ENCODE measurements around the gene TBC1D32.

TBC1D32 gene

DNA sequence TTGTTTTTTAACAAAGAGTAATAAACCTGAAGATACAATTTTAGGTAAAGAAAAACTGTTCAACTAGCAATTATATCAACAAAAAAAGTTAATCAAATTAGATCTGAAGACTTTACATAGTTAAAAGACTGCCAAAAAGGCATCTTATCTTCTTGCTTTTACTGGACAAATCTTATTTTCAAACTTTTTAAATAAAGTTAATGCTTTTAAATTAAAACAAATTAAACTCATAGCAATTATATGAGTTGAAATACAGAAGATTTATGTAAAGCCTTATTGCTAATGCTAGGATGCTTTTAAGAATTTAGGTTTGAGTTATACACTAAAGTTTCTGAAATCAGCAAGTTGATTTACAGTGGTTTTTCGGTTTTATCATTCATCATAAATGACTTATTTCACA lies 227.3 kb downstream of the TBC1D32 start:
- Histone ChIP-seq H3K79me2 (ENCODE audit: control insufficient read depth, low read length) (no peaks in the 10 kb centered on the region), H3K4me3 (ENCODE audit: low read length) (no peak overlapping the region), H3K36me3 (ENCODE audit: control insufficient read depth, low read length) (no peaks in the 10 kb centered on the region), H3K9me3 (ENCODE audit: control insufficient read depth, insufficient read depth, low read length) (no peaks in the 10 kb centered on the region), H3K4me2 (ENCODE audit: low read length) (no peak overlapping the region), H3K27ac (ENCODE audit: low read depth, low read length) (no peak overlapping the region), H4K20me1 (ENCODE audit: control insufficient read depth, insufficient read depth, low read depth, low read length) (no peaks in the 10 kb centered on the region), H3F3A (ENCODE audit: control insufficient read depth, insufficient read depth) (no peaks in the 10 kb centered on the region), H3K9me2 (replicated peaks; ENCODE audit: control insufficient read depth, low read length) (no peaks in the 10 kb centered on the region), H3K4me1 (ENCODE audit: control insufficient read depth, low read length) (no peaks in the 10 kb centered on the region), H3K27me3 (ENCODE audit: control insufficient read depth, low read length) (no peaks in the 10 kb centered on the region)
- no peak for TF ChIP-seq EZH2phosphoT487 (IDR thresholded peaks at IDR 0.05; ENCODE audit: borderline replicate concordance, low read length)
- TF ChIP-seq, protein P1, sequence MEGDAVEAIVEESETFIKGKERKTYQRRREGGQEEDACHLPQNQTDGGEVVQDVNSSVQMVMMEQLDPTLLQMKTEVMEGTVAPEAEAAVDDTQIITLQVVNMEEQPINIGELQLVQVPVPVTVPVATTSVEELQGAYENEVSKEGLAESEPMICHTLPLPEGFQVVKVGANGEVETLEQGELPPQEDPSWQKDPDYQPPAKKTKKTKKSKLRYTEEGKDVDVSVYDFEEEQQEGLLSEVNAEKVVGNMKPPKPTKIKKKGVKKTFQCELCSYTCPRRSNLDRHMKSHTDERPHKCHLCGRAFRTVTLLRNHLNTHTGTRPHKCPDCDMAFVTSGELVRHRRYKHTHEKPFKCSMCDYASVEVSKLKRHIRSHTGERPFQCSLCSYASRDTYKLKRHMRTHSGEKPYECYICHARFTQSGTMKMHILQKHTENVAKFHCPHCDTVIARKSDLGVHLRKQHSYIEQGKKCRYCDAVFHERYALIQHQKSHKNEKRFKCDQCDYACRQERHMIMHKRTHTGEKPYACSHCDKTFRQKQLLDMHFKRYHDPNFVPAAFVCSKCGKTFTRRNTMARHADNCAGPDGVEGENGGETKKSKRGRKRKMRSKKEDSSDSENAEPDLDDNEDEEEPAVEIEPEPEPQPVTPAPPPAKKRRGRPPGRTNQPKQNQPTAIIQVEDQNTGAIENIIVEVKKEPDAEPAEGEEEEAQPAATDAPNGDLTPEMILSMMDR (IDR thresholded peaks at IDR 0.05; ENCODE audit: low read depth, low read length, poor library complexity, severe bottlenecking) = no peak

DNA sequence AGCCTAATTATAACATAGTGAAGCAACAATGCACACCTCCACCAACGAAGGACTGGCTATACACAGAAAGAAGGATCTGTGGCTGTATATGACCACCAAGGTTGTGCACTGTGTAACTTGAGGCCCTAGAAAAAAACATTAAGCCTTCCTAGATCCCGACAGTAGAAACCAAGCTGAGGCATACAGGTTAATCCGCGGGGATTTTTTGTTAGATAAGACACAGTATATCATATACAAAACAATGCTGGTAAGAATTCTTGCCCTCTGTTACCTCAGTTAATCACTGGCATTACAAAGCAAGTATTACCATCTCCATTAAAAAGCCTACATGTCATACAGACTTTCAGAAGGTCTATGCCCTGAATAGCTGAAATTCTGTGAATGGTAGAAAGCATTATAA lies 228.8 kb downstream of the TBC1D32 start:
- TF ChIP-seq, protein P1 (IDR thresholded peaks at IDR 0.05; ENCODE audit: low read depth, low read length, poor library complexity, severe bottlenecking) = no peak
- no peak for TF ChIP-seq EZH2phosphoT487 (IDR thresholded peaks at IDR 0.05; ENCODE audit: borderline replicate concordance, low read length)
- Histone ChIP-seq H3K27me3 (ENCODE audit: control insufficient read depth, low read length) (no peaks in the 10 kb centered on the region), H3K4me2 (ENCODE audit: low read length) (no peak overlapping the region), H3K9me2 (replicated peaks; ENCODE audit: control insufficient read depth, low read length) (no peaks in the 10 kb centered on the region), H3F3A (ENCODE audit: control insufficient read depth, insufficient read depth) (no peaks in the 10 kb centered on the region), H3K27ac (ENCODE audit: low read depth, low read length) (no peak overlapping the region), H3K79me2 (ENCODE audit: control insufficient read depth, low read length) (no peaks in the 10 kb centered on the region), H3K36me3 (ENCODE audit: control insufficient read depth, low read length) (no peaks in the 10 kb centered on the region), H3K4me1 (ENCODE audit: control insufficient read depth, low read length) (no peaks in the 10 kb centered on the region), H3K4me3 (ENCODE audit: low read length) (no peak overlapping the region), H4K20me1 (ENCODE audit: control insufficient read depth, insufficient read depth, low read depth, low read length) (no peaks in the 10 kb centered on the region), H3K9me3 (ENCODE audit: control insufficient read depth, insufficient read depth, low read length) (no peaks in the 10 kb centered on the region)

DNA sequence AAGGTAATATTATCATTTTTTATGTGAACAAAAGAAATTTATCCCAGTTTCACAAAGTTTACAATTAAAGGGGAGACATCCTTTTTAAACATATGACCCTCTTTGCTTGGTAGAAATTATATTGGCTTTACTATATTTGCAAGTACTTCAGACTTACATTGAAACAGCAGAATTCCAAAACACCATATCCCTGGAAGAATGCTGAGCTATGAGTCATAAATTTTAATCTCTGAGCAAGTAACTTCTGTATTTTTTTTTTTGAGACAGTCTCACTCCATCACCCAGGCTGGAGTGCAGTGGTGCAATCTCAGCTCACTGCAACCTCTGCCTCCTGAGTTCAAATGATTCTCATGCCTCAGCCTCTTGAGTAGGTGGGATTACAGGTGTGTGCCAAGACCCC lies 240.4 kb downstream of the TBC1D32 start:
- TF ChIP-seq, protein P1 (IDR thresholded peaks at IDR 0.05; ENCODE audit: low read depth, low read length, poor library complexity, severe bottlenecking) = no peak
- TF ChIP-seq EZH2phosphoT487 (IDR thresholded peaks at IDR 0.05; ENCODE audit: borderline replicate concordance, low read length) = no peak
- no peaks in the 10 kb centered on the region for H3K4me1 ChIP-seq (ENCODE audit: control insufficient read depth, low read length)

DNA sequence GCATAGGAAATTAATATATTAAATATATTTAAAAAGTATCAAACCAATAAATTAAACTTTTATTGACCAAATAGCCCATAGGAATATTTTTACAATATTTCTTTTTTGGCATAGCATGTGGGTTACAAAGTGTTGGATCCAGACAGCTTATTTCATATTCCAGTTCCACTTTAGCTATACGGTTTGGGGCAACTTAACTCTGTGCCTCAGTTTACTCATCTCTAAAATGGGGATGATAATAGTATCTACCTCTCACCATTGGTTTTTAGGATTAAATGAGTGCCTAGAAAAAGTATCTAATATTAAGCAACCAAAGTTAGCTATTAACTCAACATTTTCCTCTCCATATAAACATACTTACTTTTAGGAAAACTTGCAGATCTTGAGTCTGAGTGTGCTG lies 243.8 kb downstream of the TBC1D32 start:
- H3K4me2 ChIP-seq (ENCODE audit: low read length) = no peak overlapping the region

More for the DNA sequence above, 240.4 kb downstream of the TBC1D32 start:
- H3K4me3 ChIP-seq (ENCODE audit: low read length) = no peak overlapping the region
- no peaks in the 10 kb centered on the region for H3F3A ChIP-seq (ENCODE audit: control insufficient read depth, insufficient read depth)
- no peak overlapping the region for H3K27ac ChIP-seq (ENCODE audit: low read depth, low read length)
- no peaks in the 10 kb centered on the region for H3K79me2 ChIP-seq (ENCODE audit: control insufficient read depth, low read length)
- H3K9me2 ChIP-seq (replicated peaks; ENCODE audit: control insufficient read depth, low read length) = no peaks in the 10 kb centered on the region
- H3K27me3 ChIP-seq (ENCODE audit: control insufficient read depth, low read length) = no peaks in the 10 kb centered on the region
- no peak overlapping the region for H3K4me2 ChIP-seq (ENCODE audit: low read length)
- no peaks in the 10 kb centered on the region for H4K20me1 ChIP-seq (ENCODE audit: control insufficient read depth, insufficient read depth, low read depth, low read length)
- no peaks in the 10 kb centered on the region for H3K36me3 ChIP-seq (ENCODE audit: control insufficient read depth, low read length)
- no peaks in the 10 kb centered on the region for H3K9me3 ChIP-seq (ENCODE audit: control insufficient read depth, insufficient read depth, low read length)

More for the DNA sequence above, 243.8 kb downstream of the TBC1D32 start:
- H4K20me1 ChIP-seq (ENCODE audit: control insufficient read depth, insufficient read depth, low read depth, low read length) = no peaks in the 10 kb centered on the region
- H3K27ac ChIP-seq (ENCODE audit: low read depth, low read length) = no peak overlapping the region
- no peaks in the 10 kb centered on the region for H3K79me2 ChIP-seq (ENCODE audit: control insufficient read depth, low read length)
- H3K27me3 ChIP-seq (ENCODE audit: control insufficient read depth, low read length) = no peaks in the 10 kb centered on the region
- no peaks in the 10 kb centered on the region for H3K9me3 ChIP-seq (ENCODE audit: control insufficient read depth, insufficient read depth, low read length)
- H3K36me3 ChIP-seq (ENCODE audit: control insufficient read depth, low read length) = no peaks in the 10 kb centered on the region
- no peak overlapping the region for H3K4me3 ChIP-seq (ENCODE audit: low read length)
- H3F3A ChIP-seq (ENCODE audit: control insufficient read depth, insufficient read depth) = no peaks in the 10 kb centered on the region
- H3K4me1 ChIP-seq (ENCODE audit: control insufficient read depth, low read length) = no peaks in the 10 kb centered on the region
- H3K9me2 ChIP-seq (replicated peaks; ENCODE audit: control insufficient read depth, low read length) = no peaks in the 10 kb centered on the region
- TF ChIP-seq, protein P1 (IDR thresholded peaks at IDR 0.05; ENCODE audit: low read depth, low read length, poor library complexity, severe bottlenecking) = no peak
- TF ChIP-seq EZH2phosphoT487 (IDR thresholded peaks at IDR 0.05; ENCODE audit: borderline replicate concordance, low read length) = no peak

Measured in DOHH2 (cell line).